Measurements from ENCODE around the gene IMPG2.

DNA sequence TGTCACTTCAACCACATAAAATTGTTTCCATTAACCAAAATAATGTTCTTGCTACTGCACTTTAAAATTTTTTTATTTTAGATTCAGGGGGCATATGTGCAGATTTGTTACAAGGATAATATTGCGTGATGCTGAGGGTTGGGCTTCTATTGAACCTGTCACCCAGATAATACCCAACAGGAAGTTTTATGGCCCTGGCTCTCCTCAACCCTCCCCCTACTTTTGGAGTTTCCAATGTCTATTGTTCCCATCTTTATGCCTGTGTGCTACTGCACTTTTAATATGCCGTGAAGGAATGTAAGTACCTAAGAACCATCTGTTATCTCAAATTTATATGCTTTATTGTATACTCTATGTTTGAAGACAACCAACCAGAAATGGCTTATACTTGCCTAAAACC, 42.0 kb upstream of the IMPG2 start:
- TF ChIP-seq CTCF (conservative IDR thresholded peaks at IDR 0.05; ENCODE audit: low read length) (no peak), EZH2phosphoT487 (IDR thresholded peaks at IDR 0.05; ENCODE audit: borderline replicate concordance, low read depth, low read length) (no peak)

All from OCI-LY7 (cell line).